Measurements from ENCODE around the gene TPRKB. TPM values are rescaled to one million over a fixed set of nuclear protein-coding genes. Genes with fewer than 3 reads are reported as not detected.
A peak's percentile ranks its signal among the peaks of the same experiment; 100 is the strongest.
"Not testable (repeated sequence)": the region's sequence is repeated elsewhere in the genome, so short reads cannot be mapped to it uniquely, and the experiment has no call there.

TPRKB gene
- total RNA-seq, 4 donors from 2014 or later: 17.2 to 32.2 (median 25.4) TPM

DNA sequence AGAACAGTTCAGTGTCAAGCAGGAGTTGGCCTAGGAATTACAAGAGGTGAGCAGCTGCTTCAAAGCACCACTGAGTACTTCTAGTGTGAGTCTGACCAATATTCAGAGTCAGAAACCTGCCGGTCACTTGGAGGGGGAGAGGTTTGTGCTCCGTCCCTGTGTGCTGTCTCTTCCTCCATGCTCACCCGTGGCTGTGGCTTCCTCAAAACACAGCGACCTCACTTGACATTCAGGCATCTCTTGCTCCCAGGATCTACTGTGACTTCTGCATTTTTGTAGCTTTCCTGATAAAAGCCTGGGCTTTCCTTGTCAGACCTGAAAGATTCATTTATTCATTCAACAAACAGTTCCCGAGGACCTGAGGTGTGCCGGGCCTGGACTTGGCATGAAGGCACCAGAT lies 32.9 kb downstream of the TPRKB start:
- WGBS, 2 donors: 65 to 84% methylated on average over 6 of the region's 6 CpGs
- DNase-seq (ENCODE audit: low spot score in 2 of 2): no peak
- TF ChIP-seq POLR2A (IDR thresholded peaks at IDR 0.05): no peak
- TF ChIP-seq, protein P1, sequence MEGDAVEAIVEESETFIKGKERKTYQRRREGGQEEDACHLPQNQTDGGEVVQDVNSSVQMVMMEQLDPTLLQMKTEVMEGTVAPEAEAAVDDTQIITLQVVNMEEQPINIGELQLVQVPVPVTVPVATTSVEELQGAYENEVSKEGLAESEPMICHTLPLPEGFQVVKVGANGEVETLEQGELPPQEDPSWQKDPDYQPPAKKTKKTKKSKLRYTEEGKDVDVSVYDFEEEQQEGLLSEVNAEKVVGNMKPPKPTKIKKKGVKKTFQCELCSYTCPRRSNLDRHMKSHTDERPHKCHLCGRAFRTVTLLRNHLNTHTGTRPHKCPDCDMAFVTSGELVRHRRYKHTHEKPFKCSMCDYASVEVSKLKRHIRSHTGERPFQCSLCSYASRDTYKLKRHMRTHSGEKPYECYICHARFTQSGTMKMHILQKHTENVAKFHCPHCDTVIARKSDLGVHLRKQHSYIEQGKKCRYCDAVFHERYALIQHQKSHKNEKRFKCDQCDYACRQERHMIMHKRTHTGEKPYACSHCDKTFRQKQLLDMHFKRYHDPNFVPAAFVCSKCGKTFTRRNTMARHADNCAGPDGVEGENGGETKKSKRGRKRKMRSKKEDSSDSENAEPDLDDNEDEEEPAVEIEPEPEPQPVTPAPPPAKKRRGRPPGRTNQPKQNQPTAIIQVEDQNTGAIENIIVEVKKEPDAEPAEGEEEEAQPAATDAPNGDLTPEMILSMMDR (IDR thresholded peaks at IDR 0.05): no peak
- intact Hi-C loops (cut with DNase I; ENCODE audit: low total_unique reads): no loop called here
- no peak overlapping the region for H3K4me3 ChIP-seq (ENCODE audit: low read depth, poor library complexity, severe bottlenecking)

DNA sequence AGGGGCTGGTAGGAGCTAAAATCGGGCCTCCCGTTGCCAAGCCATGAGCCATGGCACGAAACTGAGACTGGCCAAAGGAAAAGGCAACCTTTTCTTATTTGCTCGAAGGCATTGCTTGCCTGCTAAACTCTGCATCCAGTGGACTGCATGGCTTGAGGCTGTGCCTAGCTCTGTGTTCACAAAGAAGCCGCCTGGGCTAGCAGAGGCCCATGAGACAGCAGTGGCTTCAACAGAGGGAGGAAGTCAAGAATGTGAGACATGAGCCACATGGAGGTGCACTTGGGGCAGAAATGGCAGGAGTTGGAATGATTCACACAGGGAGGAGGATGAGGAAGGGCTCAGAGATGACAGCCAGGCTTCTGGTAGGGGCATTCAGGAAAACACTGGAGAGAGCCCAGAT lies 33.5 kb downstream of the TPRKB start:
- H3K4me3 ChIP-seq (ENCODE audit: low read depth, poor library complexity, severe bottlenecking): no peak overlapping the region
- intact Hi-C loops (cut with DNase I; ENCODE audit: low total_unique reads): no loop called here
- 85% methylated on average over 5 of the region's 5 CpGs for WGBS, 2 donors
- peak in 1 of 2 donors; percentile 40 for DNase-seq (ENCODE audit: low spot score in 2 of 2)
- TF ChIP-seq, protein P1 (IDR thresholded peaks at IDR 0.05): no peak
- TF ChIP-seq POLR2A (IDR thresholded peaks at IDR 0.05): no peak

DNA sequence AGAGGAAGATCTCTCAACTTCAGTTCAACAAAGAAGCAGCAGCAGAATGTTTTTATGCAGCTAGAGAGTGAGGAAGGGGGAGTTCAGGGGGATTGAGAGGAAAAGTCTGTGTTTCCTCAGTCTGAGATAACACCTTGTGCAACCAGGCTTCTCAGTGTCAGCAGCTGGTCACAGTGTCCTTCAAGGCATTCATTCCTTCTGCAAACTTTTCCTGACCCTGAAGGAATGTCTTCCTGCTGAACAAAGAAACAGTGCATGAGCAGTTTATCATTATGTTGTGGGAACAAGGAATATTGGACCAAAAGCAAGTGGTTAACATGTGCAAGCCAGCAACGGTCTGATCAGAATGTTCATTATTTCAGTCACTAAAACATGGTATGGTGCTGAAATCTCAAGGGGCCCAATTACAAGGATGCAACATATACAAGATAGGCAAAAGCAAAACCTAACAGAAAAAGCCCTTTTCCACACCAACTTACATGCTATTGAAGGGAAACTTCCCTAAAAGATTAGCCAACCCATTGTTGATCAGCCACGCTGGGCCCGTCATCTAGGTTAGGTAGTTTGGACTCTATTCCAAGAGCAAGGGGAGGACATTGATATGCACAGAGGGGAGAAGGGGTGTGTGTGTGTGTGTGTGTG lies 34.2 kb downstream of the TPRKB start:
- intact Hi-C loops (cut with DNase I; ENCODE audit: low total_unique reads); H3K4me3 ChIP-seq (ENCODE audit: low read depth, poor library complexity, severe bottlenecking); DNase-seq (ENCODE audit: low spot score in 2 of 2): not testable (repeated sequence)
- 61 to 63% methylated on average over 3 of the region's 3 CpGs for WGBS, 2 donors

DNA sequence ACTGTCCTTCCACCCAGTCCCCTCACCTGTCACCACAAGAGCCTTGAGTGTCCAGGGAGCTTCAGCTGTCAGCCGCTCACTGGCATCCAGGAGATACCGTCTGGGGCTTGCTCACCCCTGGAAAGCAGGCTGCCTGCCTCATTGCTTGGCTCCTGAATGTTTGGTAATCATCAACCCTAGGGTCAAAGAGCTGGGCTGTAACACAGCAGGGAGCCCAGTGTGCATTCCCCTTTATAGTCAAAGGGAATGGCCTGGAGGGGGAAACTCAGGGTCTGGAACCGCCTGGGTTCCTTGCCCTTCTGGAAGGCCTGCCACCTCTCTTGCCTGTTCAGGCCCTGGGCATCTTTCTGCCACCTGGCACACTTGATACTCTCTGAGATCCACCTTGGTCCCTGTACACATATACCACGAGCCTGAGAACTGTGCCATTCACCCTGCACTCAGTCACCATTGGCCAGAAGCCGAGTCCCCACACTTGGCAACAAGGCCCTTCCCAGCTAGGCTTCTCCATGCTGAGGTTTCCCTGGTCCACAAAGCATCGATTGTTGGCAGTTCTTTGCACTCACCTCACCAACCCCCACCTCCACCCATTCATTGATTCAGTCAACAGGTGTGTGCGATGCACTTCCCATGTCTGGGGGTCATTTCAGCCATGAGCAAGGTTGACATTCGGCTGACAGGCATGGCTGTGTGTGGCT lies 35.0 kb downstream of the TPRKB start:
- TF ChIP-seq POLR2A (IDR thresholded peaks at IDR 0.05): no peak
- TF ChIP-seq, protein P1 (IDR thresholded peaks at IDR 0.05): no peak
- no peak overlapping the region for H3K4me3 ChIP-seq (ENCODE audit: low read depth, poor library complexity, severe bottlenecking)
- no peak for DNase-seq (ENCODE audit: low spot score in 2 of 2)
- 76 to 79% methylated on average over 7 to 8 of the region's 8 CpGs for WGBS, 2 donors
- intact Hi-C loops (cut with DNase I; ENCODE audit: low total_unique reads): no loop called here

DNA sequence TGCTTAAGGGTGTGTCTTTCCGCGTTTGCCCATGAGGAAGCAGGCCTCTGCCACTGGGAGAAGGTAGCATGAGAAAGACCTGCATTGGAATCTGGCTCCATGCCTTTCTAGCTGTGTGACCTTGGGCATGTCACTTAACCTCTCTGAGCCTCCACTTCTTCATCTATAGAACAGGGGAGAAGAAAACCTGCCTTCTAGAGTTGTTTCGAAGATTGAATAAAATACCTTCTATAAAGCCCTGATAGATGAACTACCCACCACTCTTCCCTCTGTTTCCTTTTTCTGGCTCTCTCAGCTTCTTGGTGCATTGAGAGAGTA lies 35.7 kb downstream of the TPRKB start:
- H3K4me3 ChIP-seq (ENCODE audit: low read depth, poor library complexity, severe bottlenecking); intact Hi-C loops (cut with DNase I; ENCODE audit: low total_unique reads); DNase-seq (ENCODE audit: low spot score in 2 of 2): not testable (repeated sequence)
- 61 to 94% methylated on average over 3 of the region's 3 CpGs for WGBS, 2 donors

DNA sequence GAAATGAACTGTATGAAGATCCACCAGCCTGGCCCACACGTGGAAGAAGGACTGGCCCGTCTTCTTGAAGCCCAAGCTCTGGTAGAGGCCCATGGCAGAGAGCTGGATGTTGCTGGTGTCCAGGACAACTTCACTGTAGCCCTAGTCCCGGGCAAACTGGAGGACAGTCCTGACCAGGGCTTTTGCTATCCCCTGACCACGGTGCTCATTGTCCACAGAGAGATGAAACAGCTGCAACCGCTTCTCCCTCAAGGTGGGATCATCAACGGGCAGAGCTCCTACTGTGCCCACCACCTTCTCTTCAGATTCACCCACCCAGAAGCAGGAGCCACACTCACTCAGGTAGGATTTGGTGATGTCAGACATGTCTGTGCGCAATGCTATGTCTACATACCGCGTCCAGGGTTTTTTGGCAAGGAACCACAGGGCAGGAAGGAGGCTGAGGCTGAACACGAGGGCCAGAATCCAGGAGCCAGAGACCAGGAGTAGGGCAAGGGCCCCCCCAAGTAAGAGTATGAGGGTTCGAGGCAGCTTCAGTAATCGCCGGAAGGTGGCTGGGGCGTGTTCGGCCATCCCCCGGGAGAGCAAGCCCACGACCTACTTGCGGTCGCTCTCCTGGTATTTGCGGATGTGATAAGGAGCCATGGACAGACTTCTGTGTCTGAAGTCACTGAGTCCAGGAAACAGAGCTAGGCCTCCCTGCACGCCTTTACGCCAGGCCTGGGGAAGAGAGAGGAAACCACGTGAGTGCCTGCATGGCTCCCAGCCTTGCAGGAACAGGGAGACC lies 36.3 kb downstream of the TPRKB start:
- intact Hi-C loops (cut with DNase I; ENCODE audit: low total_unique reads): no loop called here
- no peak for DNase-seq (ENCODE audit: low spot score in 2 of 2)
- H3K4me3 ChIP-seq (ENCODE audit: low read depth, poor library complexity, severe bottlenecking): no peak overlapping the region
- 82 to 83% methylated on average over 23 of the region's 23 CpGs for WGBS, 2 donors
- TF ChIP-seq, protein P1 (IDR thresholded peaks at IDR 0.05): no peak
- TF ChIP-seq POLR2A (IDR thresholded peaks at IDR 0.05): no peak

All from lower leg skin (tissue), 4 donors.